KG1 (cell line): ENCODE measurements around the gene NCOR1.

ENCODE experiments used
- DNase-seq: peaks from one replicate; lab custom pipeline; 2025; lab: John Stamatoyannopoulos, UW

NCOR1 gene

GRCh38 chr17:16027708-16028584 lies 187.4 kb downstream of the NCOR1 start:
- no peak for DNase-seq

DNA sequence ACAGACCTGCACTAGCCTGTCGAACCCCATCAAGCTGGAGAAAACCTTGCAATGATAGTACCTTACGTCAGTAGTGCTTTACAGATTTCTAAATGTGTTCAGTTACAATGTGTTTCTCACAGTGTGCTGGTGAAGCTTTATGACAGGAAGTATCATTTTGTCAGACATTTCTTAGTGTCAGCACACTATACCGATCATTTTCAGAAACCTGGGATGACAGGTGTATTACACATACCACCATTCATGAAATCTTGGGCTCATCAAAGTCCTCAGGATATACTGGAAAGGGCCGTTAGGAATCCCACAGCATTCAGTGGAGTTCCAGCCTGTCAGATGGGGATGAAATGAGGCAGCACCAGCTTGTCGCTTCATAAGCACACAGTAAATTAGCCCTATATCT lies 188.4 kb downstream of the NCOR1 start:
- DNase-seq: no peak

- DNase-seq: no peak
Observed at GRCh38 chr17:16025202-16025601, 190.1 kb downstream of the NCOR1 start.

- no peak for DNase-seq
Observed at GRCh38 chr17:16023881-16024280, 191.5 kb downstream of the NCOR1 start.

- no peak for DNase-seq
Observed at GRCh38 chr17:16019347-16019746, 196.0 kb downstream of the NCOR1 start.

DNA sequence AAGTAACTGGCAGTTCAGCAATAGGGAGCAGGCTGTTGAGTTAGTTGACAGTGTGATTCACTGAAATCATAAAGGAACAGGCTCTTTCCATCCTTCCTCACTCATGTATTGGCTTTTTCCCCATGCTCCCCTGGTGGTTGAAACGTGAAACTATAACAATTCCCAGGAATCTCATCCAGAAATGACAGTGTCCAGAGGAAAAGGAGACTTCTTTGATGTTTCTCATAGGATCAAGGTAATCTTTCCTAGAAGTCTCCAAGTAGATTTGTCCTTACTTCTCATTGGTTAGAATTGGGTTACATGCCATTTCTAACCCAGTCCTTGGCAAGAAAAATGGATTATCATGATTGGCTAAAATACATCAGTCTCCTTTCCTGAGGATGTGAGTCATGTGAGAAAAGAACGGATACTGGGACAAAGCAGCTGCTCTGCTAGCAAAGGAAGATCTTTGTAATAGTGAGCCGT lies 201.4 kb downstream of the NCOR1 start:
- no peak for DNase-seq

GRCh38 chr17:16007439-16007838 lies 207.9 kb downstream of the NCOR1 start:
- no peak for DNase-seq

GRCh38 chr17:16005636-16006035 lies 209.7 kb downstream of the NCOR1 start:
- no peak for DNase-seq

DNA sequence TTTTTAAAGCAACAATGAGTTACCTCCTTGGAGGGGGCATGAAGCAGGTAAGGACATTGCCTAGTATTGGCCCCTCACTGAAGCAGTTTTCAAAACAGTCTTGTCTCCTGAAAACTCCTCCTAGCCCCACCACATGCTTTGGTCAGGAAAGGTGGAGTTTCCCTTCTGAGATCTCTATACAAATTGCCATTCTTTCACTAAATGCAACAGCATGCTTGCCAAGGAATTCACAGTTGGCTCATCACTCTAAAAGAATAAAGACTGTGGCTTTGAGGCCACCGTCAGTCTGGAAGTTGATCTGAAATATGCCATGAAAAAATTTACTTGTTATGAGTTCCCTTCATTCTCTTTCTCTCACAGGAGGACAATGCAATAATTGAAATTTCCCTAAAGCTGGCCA lies 211.5 kb downstream of the NCOR1 start:
- DNase-seq: no peak

DNA sequence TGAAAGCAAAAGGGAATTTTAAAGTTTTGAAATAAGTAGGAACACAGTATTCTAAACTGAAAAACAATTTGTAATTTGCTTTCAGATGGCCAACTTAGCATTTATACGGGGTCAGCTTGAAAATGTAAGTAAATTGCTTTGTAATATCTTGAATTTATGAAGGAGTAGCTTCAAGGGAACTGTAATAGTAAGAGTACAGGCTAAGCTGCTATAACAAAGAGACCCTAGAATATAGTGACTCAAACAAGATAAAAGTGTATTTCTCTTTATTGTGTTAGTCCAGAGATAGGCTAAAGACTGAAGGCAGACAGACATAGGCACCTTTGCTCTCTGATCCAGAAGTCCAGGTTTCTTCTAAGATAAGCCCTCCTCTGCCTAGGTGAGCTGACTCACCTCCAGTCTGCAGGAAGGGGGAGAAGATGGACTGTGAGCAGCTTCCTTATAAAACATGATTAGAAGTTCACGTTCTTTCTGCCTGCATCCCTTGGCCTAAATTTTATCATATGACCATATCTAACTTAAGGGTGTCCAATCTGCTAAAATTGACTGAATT lies 212.6 kb downstream of the NCOR1 start:
- DNase-seq: no peak

GRCh38 chr17:16001226-16001897 lies 214.0 kb downstream of the NCOR1 start:
- DNase-seq: no peak

DNA sequence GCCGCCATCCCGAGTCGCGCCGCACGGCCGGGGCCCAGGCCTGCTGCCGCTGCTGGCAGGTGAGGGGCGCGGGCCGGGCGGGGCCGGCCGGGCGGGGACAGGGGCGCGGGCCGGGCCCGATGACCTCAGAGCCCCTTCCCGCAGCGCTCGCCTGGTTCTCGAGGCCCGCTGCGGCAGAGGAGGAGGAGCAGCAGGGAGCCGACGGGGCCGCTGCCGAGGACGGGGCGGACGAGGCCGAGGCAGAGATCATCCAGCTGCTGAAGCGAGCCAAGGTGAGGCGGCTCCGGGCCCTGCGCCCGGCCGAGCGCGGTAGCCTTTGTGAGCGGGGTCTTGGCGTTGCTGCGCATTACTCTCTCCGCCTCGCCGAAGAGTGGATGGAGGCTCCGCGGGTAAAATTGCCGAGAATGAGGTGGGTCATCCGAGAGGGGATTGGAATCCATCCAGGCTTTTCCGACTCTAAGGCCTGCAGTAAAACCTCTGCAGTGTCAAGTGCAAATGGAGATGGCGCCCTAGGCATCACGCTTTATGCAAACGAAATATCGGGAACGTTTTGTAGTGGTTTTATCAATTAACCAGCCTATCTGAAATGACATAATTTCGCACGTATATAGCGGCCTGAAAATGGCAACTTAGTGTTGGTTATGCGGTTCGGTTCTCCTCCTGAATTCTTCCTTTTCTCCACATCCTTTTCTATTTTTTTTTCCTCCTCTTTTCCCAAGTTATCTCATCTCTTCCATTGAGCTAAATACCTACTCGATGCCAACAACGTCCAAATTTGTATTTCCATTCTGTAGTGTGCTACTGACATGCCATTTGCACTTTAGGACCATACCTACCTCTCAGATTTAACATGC lies 215.1 kb downstream of the NCOR1 start:
- no peak for DNase-seq

GRCh38 chr17:15999141-15999973 lies 216.0 kb downstream of the NCOR1 start, which contains the start of the genes TTC19 and ZSWIM7:
TSS of gene TTC19 (plus strand) at chr17:15999824. CDS start at chr17:15999849, 25 bp downstream.
TSS of gene ZSWIM7 (minus strand) at chr17:15999704. CDS start at chr17:15999594, 110 bp downstream.
- DNase-seq: peak; percentile 60

DNA sequence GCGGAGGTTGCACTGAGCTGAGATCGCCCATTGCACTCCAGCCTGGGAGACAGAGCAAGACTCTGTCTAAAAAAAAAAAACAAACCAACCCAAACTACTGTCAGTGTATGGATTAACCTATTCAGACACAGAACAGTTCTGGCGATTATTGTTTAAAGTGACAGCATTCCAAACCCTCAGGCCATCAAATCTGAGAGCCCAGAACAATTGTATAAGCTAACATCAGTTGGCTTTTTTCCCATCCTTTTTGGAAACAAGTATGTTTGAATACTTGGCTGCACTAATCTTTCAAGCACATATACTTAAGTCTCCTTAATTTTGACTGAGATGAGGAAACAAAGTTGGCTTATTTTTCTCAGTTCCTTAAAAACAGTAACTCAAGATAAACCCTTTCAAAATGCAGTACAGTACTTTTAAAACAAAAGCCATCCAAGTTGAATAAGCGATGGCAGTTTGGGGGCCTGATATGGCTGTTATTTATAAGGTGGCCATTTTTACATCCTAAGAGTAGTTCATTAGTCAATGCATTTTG lies 217.2 kb downstream of the NCOR1 start:
- no peak for DNase-seq

DNA sequence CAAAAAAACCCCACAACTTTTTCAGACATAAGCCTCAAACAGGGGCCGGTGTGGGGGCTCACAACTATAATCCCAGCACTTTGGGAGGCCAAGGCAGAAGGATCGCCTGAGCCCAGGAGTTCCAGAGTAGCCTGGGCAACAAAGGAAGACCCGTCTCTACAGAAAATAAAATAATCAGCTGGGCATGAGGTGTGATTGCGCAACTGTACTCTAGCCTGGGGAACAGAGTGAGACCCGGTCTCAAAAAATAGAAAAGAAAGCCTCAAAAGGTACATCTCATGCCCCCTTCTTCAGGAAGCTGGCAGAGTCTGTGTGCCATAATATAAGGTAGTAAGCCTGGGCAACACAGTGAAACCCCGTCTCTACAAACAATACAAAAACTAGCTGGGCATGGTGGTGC lies 219.0 kb downstream of the NCOR1 start:
- no peak for DNase-seq

DNA sequence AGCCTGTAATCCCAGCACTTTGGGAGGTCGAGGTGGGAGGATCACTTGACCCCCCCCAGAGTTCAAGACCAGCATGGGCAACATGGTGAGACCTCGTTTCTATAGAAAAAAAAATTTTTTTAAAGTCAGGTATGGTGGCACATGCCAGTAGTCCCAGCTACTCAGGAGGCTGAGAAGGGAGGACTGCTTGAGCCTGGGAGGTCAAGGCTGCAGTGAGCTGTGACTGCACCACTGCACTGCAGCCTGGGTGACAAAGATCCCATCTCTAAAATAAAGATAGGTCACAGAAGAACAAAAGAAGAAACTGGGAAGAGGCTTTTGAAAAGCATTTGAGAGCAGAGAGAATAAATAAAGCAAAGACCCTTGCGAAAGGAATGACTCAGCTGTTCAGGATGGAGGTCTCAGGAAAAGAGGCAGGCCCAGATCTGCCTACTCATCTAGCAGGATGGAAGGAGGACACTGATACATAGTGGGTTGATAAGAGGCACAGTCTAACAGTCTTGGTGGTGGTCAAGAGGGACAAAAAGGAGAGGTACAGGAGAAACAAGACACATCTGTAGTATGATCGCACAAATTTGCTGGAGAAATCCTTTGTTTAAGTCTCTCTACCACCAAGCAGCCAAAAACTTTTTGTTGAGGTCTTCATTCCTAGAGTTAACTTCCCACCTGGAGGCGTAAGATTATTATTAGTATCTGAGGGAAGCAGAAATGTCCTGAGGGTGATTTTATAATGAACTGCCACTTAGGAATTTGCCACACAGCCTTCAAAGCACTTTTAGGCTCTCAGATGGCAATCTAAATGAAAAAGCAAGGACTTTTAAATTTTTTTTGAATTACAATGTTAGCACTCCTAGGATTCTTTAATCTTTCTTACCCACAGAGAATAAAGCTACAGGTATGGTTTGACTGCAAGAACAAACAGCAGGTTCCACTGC lies 233.4 kb downstream of the NCOR1 start:
- no peak for DNase-seq

- no peak for DNase-seq
Observed at GRCh38 chr17:15981208-15981607, 234.1 kb downstream of the NCOR1 start.
